PC-9 (cell line): ENCODE data around the gene UQCRH. TPM values are rescaled to one million over a fixed set of nuclear protein-coding genes. Genes with fewer than 3 reads are reported as not detected.

Experiments used
- BruUV-seq: library from RNA; stranded (reverse); fragments of 400-500 nt; replicated peaks from 2 replicates; lab custom pipeline; 2021; lab: Mats Ljungman, UMichigan
- CTCF ChIA-PET: fragments of 300-600 bp; sonication (Branson Sonifier 250); formaldehyde crosslinking; loops from one replicate; lab custom pipeline; 2022; ENCODE audit warnings: antibody characterized with exemption; lab: Charles Lee
- POLR2A ChIA-PET: fragments of 300-600 bp; sonication (Branson Sonifier 250); formaldehyde crosslinking; loops from one replicate; lab custom pipeline; 2022; ENCODE audit warnings: antibody characterized with exemption; ENCODE audit not compliant: unreplicated experiment; lab: Charles Lee
- DNase-seq, 2 experiments: peaks; one replicate each; pipeline versions ENCODE4 v3.0.0 to v3.0.0-alpha.2; 2015 to 2022; ENCODE audit warnings: mixed read lengths in 1 of 2
- H2AFZ ChIP-seq: fragments of 200-600 bp; sonication (generic); 2 replicates; pipeline ENCODE4 v1.8.1; 2017; ENCODE audit warnings: antibody characterized with exemption
- H3F3A ChIP-seq: fragments of 200-600 bp; sonication (generic); 2 replicates; pipeline ENCODE4 v1.8.1; 2017; ENCODE audit warnings: antibody characterized with exemption, mild to moderate bottlenecking, low read depth; ENCODE audit not compliant: insufficient read depth
- H3K27ac ChIP-seq: fragments of 200-600 bp; sonication (generic); 2 replicates; pipeline ENCODE4 v1.6.1; 2016; ENCODE audit warnings: mixed run types
- H3K27me3 ChIP-seq: fragments of 200-600 bp; sonication (generic); 2 replicates; pipeline ENCODE4 v1.6.1; 2016; ENCODE audit warnings: low read depth, mixed run types; ENCODE audit not compliant: insufficient read depth
- H3K36me3 ChIP-seq: fragments of 200-600 bp; sonication (generic); 2 replicates; pipeline ENCODE4 v1.6.1; 2016; ENCODE audit warnings: low read depth, mixed run types
- H3K4me1 ChIP-seq: fragments of 200-600 bp; sonication (generic); replicated peaks from 2 replicates; pipeline ENCODE4 v1.6.1; 2016; ENCODE audit warnings: mixed run types; ENCODE audit not compliant: insufficient read depth
- H3K4me2 ChIP-seq: fragments of 200-600 bp; sonication (generic); 2 replicates; pipeline ENCODE4 v1.6.1; 2017; ENCODE audit warnings: mixed run types
- H3K4me3 ChIP-seq: fragments of 200-600 bp; sonication (generic); 2 replicates; pipeline ENCODE4 v1.6.1; 2016; ENCODE audit warnings: mixed run types
- H3K79me2 ChIP-seq: fragments of 200-600 bp; sonication (generic); 2 replicates; pipeline ENCODE4 v1.6.1; 2017; ENCODE audit warnings: low read depth, mixed run types
- H3K9me2 ChIP-seq: fragments of 200-600 bp; sonication (generic); 2 replicates; pipeline ENCODE4 v1.8.1; 2017; ENCODE audit warnings: mild to moderate bottlenecking; ENCODE audit not compliant: insufficient read depth
- H3K9me3 ChIP-seq: fragments of 200-600 bp; sonication (generic); 2 replicates; pipeline ENCODE4 v1.8.1; 2016; ENCODE audit warnings: low read depth; ENCODE audit not compliant: insufficient read depth
- H4K20me1 ChIP-seq: fragments of 200-600 bp; sonication (generic); 2 replicates; pipeline ENCODE4 v1.8.1; 2017; ENCODE audit not compliant: insufficient read depth
- EZH2 ChIP-seq: fragments of 200-600 bp; sonication (generic); IDR thresholded peaks from 2 replicates; pipeline ENCODE4 v1.8.0; 2017; ENCODE audit warnings: antibody characterized with exemption, low read depth
- intact Hi-C: fragments of 100-400 bp; cut with micrococcal nuclease; formaldehyde crosslinking; loops from one replicate; pipeline ENCODE4 v1.10.0; 2022; ENCODE audit not compliant: unreplicated experiment
- total RNA-seq: library from RNA; stranded (reverse); gene quantifications from 2 replicates; pipeline ENCODE4 v1.2.3, GENCODE V29; 2021
- TF ChIP-seq, protein P1 (sequence below): fragments of 200-600 bp; sonication (generic); conservative IDR thresholded peaks from 2 replicates; pipeline ENCODE4 v1.6.1; 2017; ENCODE audit warnings: mixed run types, antibody characterized with exemption, mild to moderate bottlenecking, moderate library complexity

UQCRH gene
- total RNA-seq, 1 experiment from 2014 or later, result 551 TPM

DNA sequence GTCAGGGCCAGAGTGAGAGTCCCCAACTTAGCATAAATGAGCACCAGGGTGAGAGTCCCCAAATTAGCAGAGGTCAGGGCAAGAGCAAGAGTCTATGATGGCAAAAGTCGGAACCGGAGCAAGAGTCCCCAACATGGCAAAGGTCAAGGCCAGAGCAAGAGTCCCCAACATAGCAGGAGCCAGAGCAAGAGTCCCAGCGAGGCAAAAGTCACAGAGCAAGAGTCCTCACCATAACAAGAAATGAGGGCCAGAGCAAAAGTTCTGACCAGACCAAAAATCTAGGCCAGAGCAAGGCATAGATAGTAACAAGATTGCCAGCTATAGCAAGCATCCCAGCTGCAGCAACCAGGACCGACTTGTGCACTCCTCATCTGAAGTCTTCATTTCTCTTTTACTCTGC lies 40.2 kb downstream of the UQCRH start:
- Histone ChIP-seq H3K9me2 (no peaks in the 10 kb centered on the region), H4K20me1 (no peaks in the 10 kb centered on the region), H3K27me3 (no peaks in the 10 kb centered on the region), H3K4me1 (peaks cover 20% of the 10 kb centered on the region; the same call in 1 of the 2 replicates), H3K36me3 (peaks cover 4% of the 10 kb centered on the region; the same call in 1 of the 2 replicates), H3K4me3 (no peak overlapping the region), H3K4me2 (no peak overlapping the region), H3K27ac (no peak overlapping the region), H3F3A (peaks cover 37% of the 10 kb centered on the region), H2AFZ (no peak overlapping the region), H3K9me3 (no peaks in the 10 kb centered on the region), H3K79me2 (peaks cover 17% of the 10 kb centered on the region)
- no peak for DNase-seq
- CTCF ChIA-PET, result interaction anchor here (1.3 kb wide), 1 partner anchor 10 kb away, joined by 4 read pairs; no protein-coding TSS in a partner anchor
- TF ChIP-seq, protein P1, sequence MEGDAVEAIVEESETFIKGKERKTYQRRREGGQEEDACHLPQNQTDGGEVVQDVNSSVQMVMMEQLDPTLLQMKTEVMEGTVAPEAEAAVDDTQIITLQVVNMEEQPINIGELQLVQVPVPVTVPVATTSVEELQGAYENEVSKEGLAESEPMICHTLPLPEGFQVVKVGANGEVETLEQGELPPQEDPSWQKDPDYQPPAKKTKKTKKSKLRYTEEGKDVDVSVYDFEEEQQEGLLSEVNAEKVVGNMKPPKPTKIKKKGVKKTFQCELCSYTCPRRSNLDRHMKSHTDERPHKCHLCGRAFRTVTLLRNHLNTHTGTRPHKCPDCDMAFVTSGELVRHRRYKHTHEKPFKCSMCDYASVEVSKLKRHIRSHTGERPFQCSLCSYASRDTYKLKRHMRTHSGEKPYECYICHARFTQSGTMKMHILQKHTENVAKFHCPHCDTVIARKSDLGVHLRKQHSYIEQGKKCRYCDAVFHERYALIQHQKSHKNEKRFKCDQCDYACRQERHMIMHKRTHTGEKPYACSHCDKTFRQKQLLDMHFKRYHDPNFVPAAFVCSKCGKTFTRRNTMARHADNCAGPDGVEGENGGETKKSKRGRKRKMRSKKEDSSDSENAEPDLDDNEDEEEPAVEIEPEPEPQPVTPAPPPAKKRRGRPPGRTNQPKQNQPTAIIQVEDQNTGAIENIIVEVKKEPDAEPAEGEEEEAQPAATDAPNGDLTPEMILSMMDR, result no peak
- TF ChIP-seq EZH2, result no peak
- no TSS peak for BruUV-seq
- intact Hi-C loops, result loop anchor here (10.0 kb wide), 1 partner anchor 1329 kb away; the partner anchor contains the start of genes HECTD3 and UROD
- POLR2A ChIA-PET, result interaction anchor here (0.6 kb wide), 1 partner anchor 14 kb away, joined by 5 read pairs; no protein-coding TSS in a partner anchor

DNA sequence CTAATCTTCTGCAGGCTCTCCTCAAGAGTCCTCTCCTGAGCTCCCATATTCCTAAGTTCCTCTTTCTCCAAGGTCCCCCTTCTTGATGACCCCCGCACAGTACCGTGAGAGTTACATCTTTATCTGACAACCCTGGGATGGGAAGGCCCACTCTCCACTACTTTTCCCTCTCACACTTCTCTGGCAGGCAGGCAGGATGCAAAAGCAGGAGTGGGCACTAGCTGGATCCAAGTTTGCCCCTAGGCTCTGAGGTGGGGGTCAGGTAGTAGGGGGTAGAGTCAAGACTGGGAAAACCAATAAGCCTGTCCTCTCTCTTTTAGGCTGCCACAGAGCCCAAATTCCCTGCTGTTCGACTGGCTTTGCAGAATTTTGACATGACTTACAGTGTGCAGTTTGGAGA lies 41.0 kb downstream of the UQCRH start:
- Histone ChIP-seq H2AFZ (no peak overlapping the region), H3K4me3 (no peak overlapping the region), H3K9me2 (no peaks in the 10 kb centered on the region), H3K9me3 (no peaks in the 10 kb centered on the region), H3K79me2 (peaks cover 17% of the 10 kb centered on the region), H3K27me3 (no peaks in the 10 kb centered on the region), H3F3A (peaks cover 30% of the 10 kb centered on the region), H3K4me1 (peaks cover 12% of the 10 kb centered on the region; the same call in 1 of the 2 replicates), H4K20me1 (no peaks in the 10 kb centered on the region), H3K4me2 (no peak overlapping the region), H3K36me3 (peaks cover 7% of the 10 kb centered on the region), H3K27ac (no peak overlapping the region)
- TF ChIP-seq EZH2, result no peak
- TF ChIP-seq, protein P1, result no peak
- CTCF ChIA-PET, result interaction anchor here (0.7 to 1.3 kb wide), 2 partner anchors 11 to 375 kb away, joined by 4 to 6 read pairs; no protein-coding TSS in a partner anchor
- POLR2A ChIA-PET, result interaction anchor here (0.6 kb wide), 1 partner anchor 13 kb away, joined by 5 read pairs; no protein-coding TSS in a partner anchor
- DNase-seq, result no peak
- intact Hi-C loops, result loop anchor here (10.0 kb wide), 1 partner anchor 1330 kb away; the partner anchor contains the start of genes HECTD3 and UROD
- BruUV-seq, result no TSS peak

DNA sequence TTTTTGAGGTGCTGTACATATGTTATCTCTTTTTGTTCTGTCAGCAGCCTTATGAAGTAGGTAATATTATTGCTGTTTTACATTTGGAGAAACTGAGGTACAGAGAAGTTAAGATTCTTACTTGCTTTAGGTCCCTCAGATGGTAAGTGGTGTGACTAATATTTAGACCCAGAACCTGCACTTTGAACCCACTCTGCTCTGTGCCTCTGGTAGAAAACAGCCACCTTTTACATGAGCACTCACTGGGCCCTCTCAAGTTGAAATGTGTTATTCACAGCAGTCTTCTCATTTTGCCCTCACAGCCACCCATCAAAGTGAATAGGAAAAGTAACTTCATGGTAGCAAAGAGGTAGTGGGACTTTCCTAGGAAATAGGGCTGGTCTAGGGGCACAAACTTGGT lies 41.8 kb downstream of the UQCRH start:
- no peak overlapping the region for H3K4me2 ChIP-seq
- peaks cover 12% of the 10 kb centered on the region for H3K36me3 ChIP-seq
- ChIA-PET CTCF (interaction anchor here (0.6 kb wide), 1 partner anchor 59 kb away, joined by 3 read pairs; no protein-coding TSS in a partner anchor), POLR2A (interaction anchor here (0.7 kb wide), 1 partner anchor 58 kb away, joined by 4 read pairs; no protein-coding TSS in a partner anchor)
- no peak overlapping the region for H2AFZ ChIP-seq
- H3K27me3 ChIP-seq, result no peaks in the 10 kb centered on the region
- H3K9me3 ChIP-seq, result no peaks in the 10 kb centered on the region
- no peak overlapping the region for H3K27ac ChIP-seq
- H3F3A ChIP-seq, result peaks cover 22% of the 10 kb centered on the region
- H3K79me2 ChIP-seq, result peaks cover 17% of the 10 kb centered on the region
- BruUV-seq, result no TSS peak
- TF ChIP-seq, protein P1, result no peak
- no peak for TF ChIP-seq EZH2
- H3K9me2 ChIP-seq, result no peaks in the 10 kb centered on the region
- intact Hi-C loops, result loop anchor here (5.0 to 10.0 kb wide), 2 partner anchors 308 to 1330 kb away; partner anchors contain the start of genes HECTD3 and UROD
- no peaks in the 10 kb centered on the region for H4K20me1 ChIP-seq
- peaks cover 12% of the 10 kb centered on the region; the same call in 1 of the 2 replicates for H3K4me1 ChIP-seq
- no peak for DNase-seq
- no peak overlapping the region for H3K4me3 ChIP-seq
